Measurements from ENCODE around the gene OBP2B. TPM values are rescaled to one million over a fixed set of nuclear protein-coding genes. Genes with fewer than 3 reads are reported as not detected.
"Not testable (repeated sequence)": the region's sequence is repeated elsewhere in the genome, so short reads cannot be mapped to it uniquely, and the experiment has no call there.

Gene OBP2B
- polyA plus RNA-seq: not detected

- H3K9me3 Mint-ChIP-seq, H3K4me1 Mint-ChIP-seq, H3K27me3 Mint-ChIP-seq, H3K36me3 Mint-ChIP-seq, H3K27ac Mint-ChIP-seq: not testable (repeated sequence)
- H3K4me3 Mint-ChIP-seq: peak within 1 kb of the TSS in 1 of 4 donors; percentile 72
Observed at GRCh38 chr9:133208880-133209300, at the start of gene OBP2B. OBP2B (minus strand) TSS chr9:133209250; CDS start chr9:133209199, 51 bp downstream.

GRCh38 chr9:133258061-133259015, 49.3 kb upstream of the OBP2B start:
- Mint-ChIP-seq H3K4me3 (no peak overlapping the region), H3K27me3 (peaks cover 21% of the 10 kb centered on the region), H3K27ac (no peak overlapping the region), H3K9me3 (no peaks in the 10 kb centered on the region), H3K36me3 (no peaks in the 10 kb centered on the region), H3K4me1 (peaks cover 0 to 2% (median 0%) of the 10 kb centered on the region in 3 donors)

GRCh38 chr9:133257465-133257956, 48.5 kb upstream of the OBP2B start:
- H3K4me3 Mint-ChIP-seq: no peak overlapping the region
- H3K27me3 Mint-ChIP-seq: peaks cover 16% of the 10 kb centered on the region
- H3K27ac Mint-ChIP-seq: no peak overlapping the region
- peaks cover 0 to 2% (median 0%) of the 10 kb centered on the region in 3 donors for H3K4me1 Mint-ChIP-seq
- H3K36me3 Mint-ChIP-seq: no peaks in the 10 kb centered on the region
- no peaks in the 10 kb centered on the region for H3K9me3 Mint-ChIP-seq

- Mint-ChIP-seq H3K27ac (no peak overlapping the region), H3K9me3 (no peaks in the 10 kb centered on the region), H3K4me3 (no peak overlapping the region), H3K36me3 (no peaks in the 10 kb centered on the region), H3K4me1 (peaks cover 0 to 2% (median 0%) of the 10 kb centered on the region in 3 donors), H3K27me3 (peaks cover 10% of the 10 kb centered on the region)
Observed at GRCh38 chr9:133256686-133257091, 47.6 kb upstream of the OBP2B start.

- H3K27ac Mint-ChIP-seq: no peak overlapping the region
- peaks cover 0 to 2% (median 0%) of the 10 kb centered on the region in 3 donors for H3K4me1 Mint-ChIP-seq
- no peaks in the 10 kb centered on the region for H3K36me3 Mint-ChIP-seq
- H3K9me3 Mint-ChIP-seq: no peaks in the 10 kb centered on the region
- peaks cover 10% of the 10 kb centered on the region for H3K27me3 Mint-ChIP-seq
- H3K4me3 Mint-ChIP-seq: no peak overlapping the region
Observed at GRCh38 chr9:133256136-133256461, 47.0 kb upstream of the OBP2B start.

- H3K27ac Mint-ChIP-seq: no peak overlapping the region
- no peaks in the 10 kb centered on the region for H3K9me3 Mint-ChIP-seq
- peaks cover 0 to 2% (median 0%) of the 10 kb centered on the region in 3 donors for H3K4me1 Mint-ChIP-seq
- H3K36me3 Mint-ChIP-seq: no peaks in the 10 kb centered on the region
- H3K4me3 Mint-ChIP-seq: no peak overlapping the region
- peaks cover 8% of the 10 kb centered on the region for H3K27me3 Mint-ChIP-seq
Observed at GRCh38 chr9:133255371-133256135, 46.5 kb upstream of the OBP2B start.

- Mint-ChIP-seq H3K27ac (no peak overlapping the region), H3K36me3 (no peaks in the 10 kb centered on the region), H3K4me3 (no peak overlapping the region), H3K4me1 (no peaks in the 10 kb centered on the region), H3K9me3 (no peaks in the 10 kb centered on the region), H3K27me3 (peaks cover 9% of the 10 kb centered on the region)
Observed at GRCh38 chr9:133254471-133254870, 45.4 kb upstream of the OBP2B start.

GRCh38 chr9:133253268-133253667, 44.2 kb upstream of the OBP2B start:
- no peaks in the 10 kb centered on the region for H3K9me3 Mint-ChIP-seq
- no peak overlapping the region for H3K27ac Mint-ChIP-seq
- H3K4me1 Mint-ChIP-seq: no peaks in the 10 kb centered on the region
- no peaks in the 10 kb centered on the region for H3K36me3 Mint-ChIP-seq
- peaks cover 18% of the 10 kb centered on the region for H3K27me3 Mint-ChIP-seq
- H3K4me3 Mint-ChIP-seq: no peak overlapping the region

- Mint-ChIP-seq H3K9me3 (no peaks in the 10 kb centered on the region), H3K27me3 (peaks cover 18% of the 10 kb centered on the region), H3K27ac (no peak overlapping the region), H3K4me3 (no peak overlapping the region), H3K4me1 (no peaks in the 10 kb centered on the region), H3K36me3 (no peaks in the 10 kb centered on the region)
Observed at GRCh38 chr9:133252301-133253020, 43.4 kb upstream of the OBP2B start.

GRCh38 chr9:133251773-133252172, 42.7 kb upstream of the OBP2B start:
- Mint-ChIP-seq H3K4me3 (no peak overlapping the region), H3K9me3 (peaks cover 0 to 2% (median 0%) of the 10 kb centered on the region in 3 donors), H3K27me3 (peaks cover 16% of the 10 kb centered on the region), H3K36me3 (no peaks in the 10 kb centered on the region), H3K4me1 (no peaks in the 10 kb centered on the region), H3K27ac (no peak overlapping the region)

GRCh38 chr9:133251221-133251620, 42.2 kb upstream of the OBP2B start:
- H3K27ac Mint-ChIP-seq, H3K4me3 Mint-ChIP-seq, H3K4me1 Mint-ChIP-seq, H3K36me3 Mint-ChIP-seq, H3K9me3 Mint-ChIP-seq: not testable (repeated sequence)
- peaks cover 16% of the 10 kb centered on the region for H3K27me3 Mint-ChIP-seq

GRCh38 chr9:133250741-133251170, 41.7 kb upstream of the OBP2B start:
- Mint-ChIP-seq H3K27ac (no peak overlapping the region), H3K27me3 (peaks cover 16% of the 10 kb centered on the region), H3K9me3 (peaks cover 0 to 2% (median 0%) of the 10 kb centered on the region in 3 donors), H3K36me3 (no peaks in the 10 kb centered on the region), H3K4me1 (peaks cover 0 to under 1% (median 0%) of the 10 kb centered on the region in 3 donors), H3K4me3 (no peak overlapping the region)

GRCh38 chr9:133249337-133249736, 40.3 kb upstream of the OBP2B start:
- H3K27ac Mint-ChIP-seq: no peak overlapping the region
- H3K27me3 Mint-ChIP-seq: peaks cover 16% of the 10 kb centered on the region
- H3K36me3 Mint-ChIP-seq: no peaks in the 10 kb centered on the region
- no peak overlapping the region for H3K4me3 Mint-ChIP-seq
- peaks cover 0 to 2% (median 0%) of the 10 kb centered on the region in 3 donors for H3K4me1 Mint-ChIP-seq
- peaks cover 0 to 2% (median 0%) of the 10 kb centered on the region in 3 donors for H3K9me3 Mint-ChIP-seq

GRCh38 chr9:133248726-133249295, 39.8 kb upstream of the OBP2B start:
- Mint-ChIP-seq H3K4me3 (no peak overlapping the region), H3K4me1 (peaks cover 0 to 2% (median 0%) of the 10 kb centered on the region in 3 donors), H3K27me3 (peaks cover 16% of the 10 kb centered on the region), H3K9me3 (peaks cover 0 to 2% (median 0%) of the 10 kb centered on the region in 3 donors), H3K27ac (no peak overlapping the region), H3K36me3 (no peaks in the 10 kb centered on the region)

All from IgD-negative memory B cell (primary cell).